DOHH2 (cell line): ENCODE data around the gene LRRC41.
A peak's percentile ranks its signal among the peaks of the same experiment; 100 is the strongest.

ENCODE experiments used
- H3F3A ChIP-seq: fragments of 200-600 bp; sonication (generic), shearing (Covaris generic); 2 replicates; pipeline ENCODE4 v1.6.0; 2016; ENCODE audit warnings: antibody characterized with exemption, mild to moderate bottlenecking; ENCODE audit not compliant: control insufficient read depth, insufficient read depth
- H3K27ac ChIP-seq: fragments of 200-600 bp; sonication (generic); 2 replicates; pipeline ENCODE4 v1.5.1; 2014; ENCODE audit warnings: low read depth, mild to moderate bottlenecking, low read length, moderate library complexity
- H3K27me3 ChIP-seq: fragments of 200-600 bp; sonication (generic); 2 replicates; pipeline ENCODE4 v1.6.1; 2014; ENCODE audit warnings: mild to moderate bottlenecking, low read length, mixed read lengths; ENCODE audit not compliant: control insufficient read depth
- H3K36me3 ChIP-seq: fragments of 200-600 bp; sonication (generic); 2 replicates; pipeline ENCODE4 v1.6.1; 2014; ENCODE audit warnings: mild to moderate bottlenecking, low read length, moderate library complexity, mixed read lengths; ENCODE audit not compliant: control insufficient read depth
- H3K4me1 ChIP-seq: fragments of 200-600 bp; sonication (generic); 2 replicates; pipeline ENCODE4 v1.6.1; 2014; ENCODE audit warnings: mild to moderate bottlenecking, low read length, mixed read lengths; ENCODE audit not compliant: control insufficient read depth
- H3K4me2 ChIP-seq: fragments of 200-600 bp; sonication (generic); 2 replicates; pipeline ENCODE4 v1.6.0; 2014; ENCODE audit warnings: mild to moderate bottlenecking, low read length, moderate library complexity
- H3K4me3 ChIP-seq: fragments of 200-600 bp; sonication (generic); 2 replicates; pipeline ENCODE4 v1.5.1; 2014; ENCODE audit warnings: mild to moderate bottlenecking, low read length, mixed read lengths
- H3K79me2 ChIP-seq: fragments of 200-600 bp; sonication (generic); 2 replicates; pipeline ENCODE4 v1.6.1; 2014; ENCODE audit warnings: mild to moderate bottlenecking, low read length, mixed read lengths; ENCODE audit not compliant: control insufficient read depth
- H3K9me2 ChIP-seq: fragments of 200-600 bp; sonication (generic); replicated peaks from 2 replicates; pipeline ENCODE4 v1.6.1; 2014; ENCODE audit warnings: mild to moderate bottlenecking, low read length, mixed read lengths; ENCODE audit not compliant: control insufficient read depth
- H3K9me3 ChIP-seq: fragments of 200-600 bp; sonication (generic); 2 replicates; pipeline ENCODE4 v1.6.1; 2014; ENCODE audit warnings: antibody characterized with exemption, low read length, mixed read lengths; ENCODE audit not compliant: control insufficient read depth, insufficient read depth
- H4K20me1 ChIP-seq: fragments of 200-600 bp; sonication (generic); 2 replicates; pipeline ENCODE4 v1.6.0; 2014; ENCODE audit warnings: low read depth, mild to moderate bottlenecking, antibody characterized with exemption, low read length, moderate library complexity; ENCODE audit not compliant: control insufficient read depth, insufficient read depth
- EZH2phosphoT487 ChIP-seq: fragments of 200-600 bp; sonication (generic); IDR thresholded peaks from 2 replicates; pipeline ENCODE4 v1.6.1; 2017; ENCODE audit warnings: borderline replicate concordance, mild to moderate bottlenecking, antibody characterized with exemption, low read length, moderate library complexity, mixed read lengths
- TF ChIP-seq, protein P1 (sequence below): fragments of 200-600 bp; sonication (generic); IDR thresholded peaks from one replicate; pipeline ENCODE4 v1.5.1; 2014; ENCODE audit warnings: antibody characterized with exemption, mild to moderate bottlenecking, low read depth, low read length; ENCODE audit not compliant: poor library complexity, severe bottlenecking

LRRC41 gene

DNA sequence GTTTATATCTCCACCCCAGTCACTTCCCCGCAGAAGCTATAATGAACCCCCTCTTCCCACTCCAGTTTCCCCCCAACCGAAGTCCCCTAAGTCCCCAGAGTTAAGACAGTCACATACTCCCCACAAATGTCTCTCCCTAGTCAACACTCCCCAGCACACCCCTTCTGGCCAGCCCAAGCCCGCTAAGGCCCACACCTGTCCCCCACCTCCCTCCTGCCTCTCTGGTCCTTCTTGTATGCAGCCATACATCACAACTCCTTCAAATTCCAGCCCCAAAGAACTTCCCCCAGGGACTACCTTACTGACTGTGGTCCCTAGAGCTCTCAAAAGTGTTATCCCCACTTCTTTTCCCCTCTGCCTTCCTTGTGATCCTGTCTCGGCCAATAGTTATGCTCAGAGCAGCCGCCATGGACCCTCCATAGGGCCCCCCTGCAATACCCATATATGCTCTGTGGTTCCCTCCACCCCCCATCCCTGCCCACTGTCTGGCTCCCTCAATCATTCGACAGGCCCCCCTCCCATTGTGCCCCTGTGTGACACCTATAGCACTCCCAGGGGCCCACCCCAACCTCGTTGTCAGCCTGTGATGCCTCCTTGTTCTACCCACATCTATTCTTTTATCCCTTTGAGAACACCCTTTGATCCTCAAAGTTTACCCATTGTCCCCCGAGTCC is 39.4 kb upstream of the LRRC41 start:
- H4K20me1 ChIP-seq, result 0 out of 2 replicates have a peak, but pooled peaks cover 3% of the 10 kb centered on the region

DNA sequence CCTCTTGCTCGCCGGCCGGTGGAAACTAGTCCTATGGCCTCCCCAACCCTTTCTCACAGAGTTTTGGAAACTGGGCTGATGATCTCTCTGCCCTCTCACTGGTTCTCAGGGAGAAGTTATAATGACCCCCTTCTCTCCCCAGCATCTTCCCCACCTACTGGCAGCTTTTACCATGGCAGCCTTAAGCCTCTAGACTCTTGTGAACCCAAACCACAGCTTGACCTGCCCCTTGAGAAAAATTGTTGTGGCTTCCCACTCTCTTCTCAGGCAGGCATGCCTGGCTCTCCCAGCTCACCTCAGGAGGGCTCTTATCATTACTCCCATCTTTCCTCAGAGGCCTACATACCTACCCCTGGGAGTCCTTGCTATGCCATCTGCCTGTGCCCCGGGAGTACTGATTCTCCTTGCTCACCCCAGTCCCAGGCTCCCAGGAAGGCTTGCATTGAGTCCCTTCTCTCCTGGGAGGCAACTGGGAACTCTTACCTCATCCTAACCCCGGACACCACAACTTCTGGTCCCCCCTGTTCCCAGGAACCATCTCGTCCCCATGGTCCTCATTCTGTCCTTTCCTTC is 38.8 kb upstream of the LRRC41 start:
- Histone ChIP-seq H3K4me3 (peak overlapping the region; percentile 98), H3K9me3 (no peaks in the 10 kb centered on the region; the same call in 1 of the 2 replicates), H3K4me1 (peaks cover 33% of the 10 kb centered on the region), H3K27ac (no peak overlapping the region), H3K79me2 (peaks cover 51% of the 10 kb centered on the region), H3K27me3 (no peaks in the 10 kb centered on the region), H4K20me1 (0 out of 2 replicates have a peak, but pooled peaks cover 3% of the 10 kb centered on the region), H3F3A (peaks cover 19% of the 10 kb centered on the region), H3K36me3 (peaks cover 55% of the 10 kb centered on the region), H3K9me2 (no peaks in the 10 kb centered on the region), H3K4me2 (peak overlapping the region; percentile 99)
- TF ChIP-seq, protein P1, sequence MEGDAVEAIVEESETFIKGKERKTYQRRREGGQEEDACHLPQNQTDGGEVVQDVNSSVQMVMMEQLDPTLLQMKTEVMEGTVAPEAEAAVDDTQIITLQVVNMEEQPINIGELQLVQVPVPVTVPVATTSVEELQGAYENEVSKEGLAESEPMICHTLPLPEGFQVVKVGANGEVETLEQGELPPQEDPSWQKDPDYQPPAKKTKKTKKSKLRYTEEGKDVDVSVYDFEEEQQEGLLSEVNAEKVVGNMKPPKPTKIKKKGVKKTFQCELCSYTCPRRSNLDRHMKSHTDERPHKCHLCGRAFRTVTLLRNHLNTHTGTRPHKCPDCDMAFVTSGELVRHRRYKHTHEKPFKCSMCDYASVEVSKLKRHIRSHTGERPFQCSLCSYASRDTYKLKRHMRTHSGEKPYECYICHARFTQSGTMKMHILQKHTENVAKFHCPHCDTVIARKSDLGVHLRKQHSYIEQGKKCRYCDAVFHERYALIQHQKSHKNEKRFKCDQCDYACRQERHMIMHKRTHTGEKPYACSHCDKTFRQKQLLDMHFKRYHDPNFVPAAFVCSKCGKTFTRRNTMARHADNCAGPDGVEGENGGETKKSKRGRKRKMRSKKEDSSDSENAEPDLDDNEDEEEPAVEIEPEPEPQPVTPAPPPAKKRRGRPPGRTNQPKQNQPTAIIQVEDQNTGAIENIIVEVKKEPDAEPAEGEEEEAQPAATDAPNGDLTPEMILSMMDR, result peak; percentile 61
- TF ChIP-seq EZH2phosphoT487, result no peak

More for the DNA sequence above, 39.4 kb upstream of the LRRC41 start:
- peaks cover 51% of the 10 kb centered on the region for H3K79me2 ChIP-seq
- H3K4me2 ChIP-seq, result peak overlapping the region; percentile 99; the same call in 1 of the 2 replicates
- H3F3A ChIP-seq, result peaks cover 25% of the 10 kb centered on the region
- peaks cover 39% of the 10 kb centered on the region for H3K4me1 ChIP-seq
- H3K36me3 ChIP-seq, result peaks cover 60% of the 10 kb centered on the region
- no peaks in the 10 kb centered on the region for H3K27me3 ChIP-seq
- H3K9me2 ChIP-seq, result no peaks in the 10 kb centered on the region
- no peaks in the 10 kb centered on the region; the same call in 1 of the 2 replicates for H3K9me3 ChIP-seq
- TF ChIP-seq, protein P1, result no peak
- TF ChIP-seq EZH2phosphoT487, result no peak
- H3K4me3 ChIP-seq, result no peak overlapping the region
- H3K27ac ChIP-seq, result no peak overlapping the region

DNA sequence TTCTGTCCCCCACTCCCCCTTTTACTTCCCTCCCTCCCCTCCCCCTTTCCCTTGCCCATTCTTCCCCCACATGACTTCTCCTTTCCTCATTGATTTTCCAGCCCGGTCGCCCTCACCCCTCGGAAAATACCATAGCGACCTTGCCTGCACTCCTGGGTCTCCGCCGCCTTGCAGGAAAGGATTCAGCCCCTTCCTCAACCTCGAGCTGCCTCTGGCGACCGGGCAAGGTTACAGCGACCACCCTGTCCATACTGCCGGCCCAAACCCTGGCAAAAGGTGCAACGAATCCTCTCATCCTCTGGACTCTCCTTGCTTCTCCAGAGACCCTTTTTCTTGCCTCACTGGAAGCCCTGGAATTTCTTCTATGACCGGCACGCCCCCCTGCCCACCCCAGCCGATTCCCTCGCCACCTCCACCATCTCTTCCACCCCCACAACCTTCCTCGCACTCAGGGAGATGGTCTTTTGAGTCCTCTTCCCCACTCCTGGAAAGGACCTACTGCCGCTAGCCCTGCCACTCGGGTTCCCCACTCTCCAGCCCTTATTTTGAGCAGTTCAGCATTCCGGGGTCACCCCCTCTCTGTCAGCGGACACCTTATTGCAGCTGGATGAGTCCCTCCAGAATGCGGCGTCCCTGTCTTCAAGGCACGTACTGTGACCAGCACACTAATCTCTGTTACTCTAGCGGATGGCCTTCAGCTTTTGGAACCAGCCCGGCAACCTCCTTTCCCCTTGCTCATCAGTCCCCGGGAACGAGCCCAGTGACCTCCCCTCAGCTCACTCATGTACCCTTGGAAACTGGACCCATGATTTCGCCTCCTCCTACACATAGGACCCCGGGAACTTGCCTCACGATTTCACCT is 38.0 kb upstream of the LRRC41 start:
- Histone ChIP-seq H3K27me3 (no peaks in the 10 kb centered on the region), H3F3A (peaks cover 15% of the 10 kb centered on the region), H3K79me2 (peaks cover 51% of the 10 kb centered on the region), H3K27ac (peak overlapping the region; percentile 88), H4K20me1 (0 out of 2 replicates have a peak, but pooled peaks cover 3% of the 10 kb centered on the region), H3K4me2 (peak overlapping the region; percentile 99), H3K4me3 (peak overlapping the region; percentile 98), H3K36me3 (peaks cover 48% of the 10 kb centered on the region), H3K9me3 (no peaks in the 10 kb centered on the region; the same call in 1 of the 2 replicates), H3K9me2 (no peaks in the 10 kb centered on the region), H3K4me1 (peaks cover 33% of the 10 kb centered on the region)
- TF ChIP-seq EZH2phosphoT487, result no peak
- TF ChIP-seq, protein P1, result no peak
